Progenitor cell of endocrine pancreas (in vitro differentiated cells): ENCODE data around the gene ETV6. TPM values are rescaled to one million over a fixed set of nuclear protein-coding genes. Genes with fewer than 3 reads are reported as not detected.

Experiments used
- DNase-seq: peaks from one replicate; pipeline ENCODE4 v3.0.0; 2021; ENCODE audit warnings: low spot score; ENCODE audit not compliant: unreplicated experiment
- H3K27ac Mint-ChIP-seq: 2 replicates; pipeline ENCODE4 v1.8.0; 2021; ENCODE audit warnings: mild to moderate bottlenecking, moderate library complexity, mixed read lengths
- H3K27me3 Mint-ChIP-seq: 2 replicates; pipeline ENCODE4 v1.8.0; 2021; ENCODE audit warnings: mixed read lengths
- H3K36me3 Mint-ChIP-seq: 2 replicates; pipeline ENCODE4 v1.8.0; 2022; ENCODE audit warnings: mixed read lengths; ENCODE audit not compliant: insufficient read depth
- H3K4me1 Mint-ChIP-seq: 2 replicates; pipeline ENCODE4 v1.8.0; 2021; ENCODE audit warnings: low read depth, mixed read lengths
- H3K4me3 Mint-ChIP-seq: 2 replicates; pipeline ENCODE4 v1.8.0; 2021; ENCODE audit warnings: low read depth, mild to moderate bottlenecking, moderate library complexity, mixed read lengths
- H3K9me3 Mint-ChIP-seq: 2 replicates; pipeline ENCODE4 v1.8.0; 2021; ENCODE audit warnings: low read depth, mixed read lengths
- total RNA-seq: library from RNA; stranded (reverse); gene quantifications from 2 replicates; pipeline ENCODE4 v1.2.1, GENCODE V29; 2021
- TF ChIP-seq, protein P1 (sequence below): fragments of 200-600 bp; sonication (generic); IDR thresholded peaks from one replicate; pipeline ENCODE4 v1.5.0; 2021; ENCODE audit warnings: antibody characterized with exemption, mild to moderate bottlenecking; ENCODE audit not compliant: unreplicated experiment

Gene ETV6
- total RNA-seq, 1 donor from 2014 or later: 55.2 TPM

DNA sequence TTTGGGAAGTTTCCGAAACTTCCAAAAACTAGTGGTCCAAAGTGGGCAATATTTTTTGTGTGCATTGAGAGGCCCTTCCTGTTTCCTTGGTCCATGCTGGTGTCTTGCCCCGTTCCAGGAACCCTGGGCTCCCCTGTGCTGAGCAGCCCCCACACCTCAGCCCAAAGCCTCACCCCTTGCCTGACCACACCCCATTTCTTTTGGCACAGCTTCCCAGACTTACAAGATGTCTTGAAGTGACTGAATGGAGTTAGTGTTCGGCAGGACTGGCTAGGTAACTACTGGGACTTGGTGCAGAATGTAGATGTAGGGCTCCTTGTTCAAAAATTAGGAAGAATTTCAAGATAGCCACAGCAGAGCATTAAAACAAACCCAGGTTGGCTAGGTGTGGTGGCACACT is 68.6 kb downstream of the ETV6 start:
- TF ChIP-seq, protein P1, sequence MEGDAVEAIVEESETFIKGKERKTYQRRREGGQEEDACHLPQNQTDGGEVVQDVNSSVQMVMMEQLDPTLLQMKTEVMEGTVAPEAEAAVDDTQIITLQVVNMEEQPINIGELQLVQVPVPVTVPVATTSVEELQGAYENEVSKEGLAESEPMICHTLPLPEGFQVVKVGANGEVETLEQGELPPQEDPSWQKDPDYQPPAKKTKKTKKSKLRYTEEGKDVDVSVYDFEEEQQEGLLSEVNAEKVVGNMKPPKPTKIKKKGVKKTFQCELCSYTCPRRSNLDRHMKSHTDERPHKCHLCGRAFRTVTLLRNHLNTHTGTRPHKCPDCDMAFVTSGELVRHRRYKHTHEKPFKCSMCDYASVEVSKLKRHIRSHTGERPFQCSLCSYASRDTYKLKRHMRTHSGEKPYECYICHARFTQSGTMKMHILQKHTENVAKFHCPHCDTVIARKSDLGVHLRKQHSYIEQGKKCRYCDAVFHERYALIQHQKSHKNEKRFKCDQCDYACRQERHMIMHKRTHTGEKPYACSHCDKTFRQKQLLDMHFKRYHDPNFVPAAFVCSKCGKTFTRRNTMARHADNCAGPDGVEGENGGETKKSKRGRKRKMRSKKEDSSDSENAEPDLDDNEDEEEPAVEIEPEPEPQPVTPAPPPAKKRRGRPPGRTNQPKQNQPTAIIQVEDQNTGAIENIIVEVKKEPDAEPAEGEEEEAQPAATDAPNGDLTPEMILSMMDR: no peak
- Mint-ChIP-seq H3K36me3 (peaks cover 26% of the 10 kb centered on the region), H3K4me3 (no peak overlapping the region), H3K4me1 (peaks cover 34% of the 10 kb centered on the region), H3K9me3 (peaks cover 7% of the 10 kb centered on the region), H3K27ac (no peak overlapping the region), H3K27me3 (no peaks in the 10 kb centered on the region)
- DNase-seq: no peak

GRCh38 chr12:11718768-11719253 is 69.3 kb downstream of the ETV6 start:
- no peak for DNase-seq
- Mint-ChIP-seq H3K9me3 (peaks cover 7% of the 10 kb centered on the region), H3K36me3 (peaks cover 26% of the 10 kb centered on the region), H3K4me3 (no peak overlapping the region), H3K4me1 (peaks cover 38% of the 10 kb centered on the region), H3K27ac (no peak overlapping the region), H3K27me3 (no peaks in the 10 kb centered on the region)
- TF ChIP-seq, protein P1: no peak

DNA sequence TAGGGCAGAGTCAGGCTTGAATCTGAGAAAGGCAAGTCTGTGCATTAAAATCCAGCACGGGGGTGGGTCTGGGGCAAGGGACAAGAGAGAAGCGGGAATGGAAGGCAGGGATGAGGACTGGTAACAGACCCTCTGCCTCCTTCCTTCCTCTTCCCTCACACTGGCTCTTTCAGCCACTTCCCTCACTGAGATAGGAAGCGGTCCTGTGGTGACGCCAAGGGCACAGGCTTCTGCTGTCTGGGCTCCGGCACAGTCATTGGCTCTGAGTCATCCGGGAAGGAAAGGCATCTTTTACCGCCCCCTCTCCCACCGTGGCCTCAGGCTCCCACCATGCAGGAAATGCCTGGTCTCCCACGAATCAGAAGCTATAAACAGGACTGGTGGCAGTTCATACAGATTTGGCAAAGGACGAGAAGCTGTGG is 70.2 kb downstream of the ETV6 start:
- H3K4me1 Mint-ChIP-seq: peaks cover 45% of the 10 kb centered on the region
- peaks cover 7% of the 10 kb centered on the region for H3K9me3 Mint-ChIP-seq
- TF ChIP-seq, protein P1: no peak
- peaks cover 22% of the 10 kb centered on the region for H3K36me3 Mint-ChIP-seq
- DNase-seq: no peak
- H3K27ac Mint-ChIP-seq: no peak overlapping the region
- no peak overlapping the region for H3K4me3 Mint-ChIP-seq
- no peaks in the 10 kb centered on the region for H3K27me3 Mint-ChIP-seq

- Mint-ChIP-seq H3K4me1 (peaks cover 46% of the 10 kb centered on the region), H3K4me3 (no peak overlapping the region), H3K36me3 (peaks cover 17% of the 10 kb centered on the region), H3K27ac (no peak overlapping the region), H3K27me3 (no peaks in the 10 kb centered on the region), H3K9me3 (peaks cover 7% of the 10 kb centered on the region)
- TF ChIP-seq, protein P1: no peak
- no peak for DNase-seq
These were observed 72.6 kb downstream of the ETV6 start for GRCh38 chr12:11722071-11722470.

GRCh38 chr12:11722578-11723138 is 73.2 kb downstream of the ETV6 start:
- peaks cover 44% of the 10 kb centered on the region for H3K4me1 Mint-ChIP-seq
- H3K27ac Mint-ChIP-seq: no peak overlapping the region
- no peak for DNase-seq
- H3K9me3 Mint-ChIP-seq: peaks cover 7% of the 10 kb centered on the region
- TF ChIP-seq, protein P1: no peak
- H3K4me3 Mint-ChIP-seq: no peak overlapping the region
- no peaks in the 10 kb centered on the region for H3K27me3 Mint-ChIP-seq
- H3K36me3 Mint-ChIP-seq: peaks cover 18% of the 10 kb centered on the region
